ENCODE results near the gene TMEM131. TPM values are rescaled to one million over a fixed set of nuclear protein-coding genes. Genes with fewer than 3 reads are reported as not detected.

The TMEM131 gene
- total RNA-seq, 5 donors from 2014 or later (not counting 1 experiment from before 2014, with no cell fraction given): 39.3 to 43.9 (median 41.1) TPM

- no CpG with 5 or more reads among the region's 2 CpGs for WGBS (ENCODE audit: insufficient coverage)
- H3K27ac Mint-ChIP-seq: no peak overlapping the region
- Histone ChIP-seq H3K27me3 (replicated peaks in 1 of 2; ENCODE audit: control insufficient read depth in 2 of 2, extremely low read depth in 1 of 2, insufficient read depth in 2 of 2, low read length in 1 of 2) (no peaks in the 10 kb centered on the region), H3K27ac (ENCODE audit: low read length) (no peak overlapping the region), H3K4me3 (ENCODE audit: control insufficient read depth in 1 of 2, extremely low read depth in 1 of 2, low read length in 1 of 2) (no peak overlapping the region), H3K36me3 (ENCODE audit: control insufficient read depth in 2 of 2, extremely low read depth in 1 of 2, insufficient read depth in 1 of 2, low read length in 1 of 2) (no peaks in the 10 kb centered on the region), H3K4me1 (ENCODE audit: control insufficient read depth in 1 of 2, extremely low read depth in 1 of 2, insufficient read depth in 2 of 2, low read length in 2 of 2) (peaks cover 0 to 3% of the 10 kb centered on the region in 2 experiments), H3K9me3 (no peaks in the 10 kb centered on the region)
- DNase-seq (no peak), ATAC-seq (replicated peaks in 1 of 4) (no peak)
- peaks cover 77 to 84% (median 78%) of the 10 kb centered on the region in 3 donors for H3K4me1 Mint-ChIP-seq
- peaks cover 15% of the 10 kb centered on the region for H3K36me3 Mint-ChIP-seq
- ChIA-PET POLR2A (no interaction called here), CTCF (no interaction called here)
- no peak overlapping the region for H3K4me3 Mint-ChIP-seq
- peaks cover 3 to 5% (median 4%) of the 10 kb centered on the region in 3 donors for H3K9me3 Mint-ChIP-seq
- H3K27me3 Mint-ChIP-seq: no peaks in the 10 kb centered on the region
Measured at GRCh38 chr2:97936881-97937280, 58.9 kb downstream of the TMEM131 start.

- ATAC-seq (replicated peaks in 1 of 4) (no peak), DNase-seq (no peak)
- Histone ChIP-seq H3K4me1 (ENCODE audit: control insufficient read depth in 1 of 2, extremely low read depth in 1 of 2, insufficient read depth in 2 of 2, low read length in 2 of 2) (peaks cover 0 to 3% of the 10 kb centered on the region in 2 experiments), H3K4me3 (ENCODE audit: control insufficient read depth in 1 of 2, extremely low read depth in 1 of 2, low read length in 1 of 2) (no peak overlapping the region), H3K9me3 (no peaks in the 10 kb centered on the region), H3K36me3 (ENCODE audit: control insufficient read depth in 2 of 2, extremely low read depth in 1 of 2, insufficient read depth in 1 of 2, low read length in 1 of 2) (no peaks in the 10 kb centered on the region), H3K27ac (ENCODE audit: low read length) (no peak overlapping the region), H3K27me3 (replicated peaks in 1 of 2; ENCODE audit: control insufficient read depth in 2 of 2, extremely low read depth in 1 of 2, insufficient read depth in 2 of 2, low read length in 1 of 2) (no peaks in the 10 kb centered on the region)
- Mint-ChIP-seq H3K27ac (no peak overlapping the region), H3K27me3 (no peaks in the 10 kb centered on the region), H3K4me1 (peaks cover 81 to 85% (median 82%) of the 10 kb centered on the region in 3 donors), H3K4me3 (peak overlapping the region in 1 of 3 donors; percentile 10), H3K36me3 (peaks cover 11% of the 10 kb centered on the region), H3K9me3 (peaks cover 0 to 5% (median 4%) of the 10 kb centered on the region in 3 donors)
- no CpG with 5 or more reads among the region's 5 CpGs for WGBS (ENCODE audit: insufficient coverage)
- ChIA-PET CTCF (no interaction called here), POLR2A (no interaction called here)
Measured at GRCh38 chr2:97936199-97936598, 59.5 kb downstream of the TMEM131 start.

- DNase-seq: no peak
- Mint-ChIP-seq H3K27ac (no peak overlapping the region), H3K9me3 (peaks cover 0 to 5% (median 4%) of the 10 kb centered on the region in 3 donors), H3K4me3 (peak overlapping the region in 1 of 3 donors; percentile 10), H3K36me3 (peaks cover 11% of the 10 kb centered on the region), H3K4me1 (peaks cover 85 to 88% (median 85%) of the 10 kb centered on the region in 3 donors), H3K27me3 (no peaks in the 10 kb centered on the region)
- 20% methylated on average over 2 of the region's 2 CpGs for WGBS (ENCODE audit: insufficient coverage)
- ATAC-seq (replicated peaks in 1 of 4): no peak
- Histone ChIP-seq H3K36me3 (ENCODE audit: control insufficient read depth in 2 of 2, extremely low read depth in 1 of 2, insufficient read depth in 1 of 2, low read length in 1 of 2) (no peaks in the 10 kb centered on the region), H3K9me3 (no peaks in the 10 kb centered on the region), H3K4me3 (ENCODE audit: control insufficient read depth in 1 of 2, extremely low read depth in 1 of 2, low read length in 1 of 2) (no peak overlapping the region), H3K27ac (ENCODE audit: low read length) (no peak overlapping the region), H3K4me1 (ENCODE audit: control insufficient read depth in 1 of 2, extremely low read depth in 1 of 2, insufficient read depth in 2 of 2, low read length in 2 of 2) (peaks cover 0 to 3% of the 10 kb centered on the region in 2 experiments), H3K27me3 (replicated peaks in 1 of 2; ENCODE audit: control insufficient read depth in 2 of 2, extremely low read depth in 1 of 2, insufficient read depth in 2 of 2, low read length in 1 of 2) (no peaks in the 10 kb centered on the region)
- CTCF ChIA-PET: no interaction called here
- POLR2A ChIA-PET: no interaction called here
Measured at GRCh38 chr2:97935719-97936161, 60.0 kb downstream of the TMEM131 start.

- Mint-ChIP-seq H3K27me3 (no peaks in the 10 kb centered on the region), H3K27ac (no peak overlapping the region), H3K4me1 (peaks cover 76 to 85% (median 83%) of the 10 kb centered on the region in 3 donors), H3K36me3 (peaks cover 20% of the 10 kb centered on the region), H3K4me3 (no peak overlapping the region), H3K9me3 (peaks cover 0 to 5% (median 4%) of the 10 kb centered on the region in 3 donors)
- H3K9me3 ChIP-seq: no peaks in the 10 kb centered on the region
- H3K4me1 ChIP-seq (ENCODE audit: control insufficient read depth in 1 of 2, extremely low read depth in 1 of 2, insufficient read depth in 2 of 2, low read length in 2 of 2): peaks cover 0 to 3% of the 10 kb centered on the region in 2 experiments
- ATAC-seq (replicated peaks in 1 of 4) (no peak), DNase-seq (no peak)
- no peaks in the 10 kb centered on the region for H3K36me3 ChIP-seq (ENCODE audit: control insufficient read depth in 2 of 2, extremely low read depth in 1 of 2, insufficient read depth in 1 of 2, low read length in 1 of 2)
- no peaks in the 10 kb centered on the region for H3K27me3 ChIP-seq (replicated peaks in 1 of 2; ENCODE audit: control insufficient read depth in 2 of 2, extremely low read depth in 1 of 2, insufficient read depth in 2 of 2, low read length in 1 of 2)
- ChIA-PET CTCF (no interaction called here), POLR2A (no interaction called here)
- 100% methylated on average over 1 of the region's 4 CpGs for WGBS (ENCODE audit: insufficient coverage)
- H3K4me3 ChIP-seq (ENCODE audit: control insufficient read depth in 1 of 2, extremely low read depth in 1 of 2, low read length in 1 of 2): no peak overlapping the region
- no peak overlapping the region for H3K27ac ChIP-seq (ENCODE audit: low read length)
Measured at GRCh38 chr2:97932975-97933662, 62.6 kb downstream of the TMEM131 start.

GRCh38 chr2:97931858-97932225 lies 63.9 kb downstream of the TMEM131 start:
- H3K27ac Mint-ChIP-seq: no peak overlapping the region
- H3K4me3 Mint-ChIP-seq: no peak overlapping the region
- Histone ChIP-seq H3K27me3 (replicated peaks in 1 of 2; ENCODE audit: control insufficient read depth in 2 of 2, extremely low read depth in 1 of 2, insufficient read depth in 2 of 2, low read length in 1 of 2) (no peaks in the 10 kb centered on the region), H3K4me3 (ENCODE audit: control insufficient read depth in 1 of 2, extremely low read depth in 1 of 2, low read length in 1 of 2) (no peak overlapping the region), H3K36me3 (ENCODE audit: control insufficient read depth in 2 of 2, extremely low read depth in 1 of 2, insufficient read depth in 1 of 2, low read length in 1 of 2) (no peaks in the 10 kb centered on the region), H3K27ac (ENCODE audit: low read length) (no peak overlapping the region), H3K9me3 (no peaks in the 10 kb centered on the region), H3K4me1 (ENCODE audit: control insufficient read depth in 1 of 2, extremely low read depth in 1 of 2, insufficient read depth in 2 of 2, low read length in 2 of 2) (peaks cover 0 to 3% of the 10 kb centered on the region in 2 experiments)
- H3K36me3 Mint-ChIP-seq: peaks cover 25% of the 10 kb centered on the region
- H3K9me3 Mint-ChIP-seq: peaks cover 0 to 5% (median 4%) of the 10 kb centered on the region in 3 donors
- DNase-seq (no peak), ATAC-seq (replicated peaks in 1 of 4) (no peak)
- H3K27me3 Mint-ChIP-seq: no peaks in the 10 kb centered on the region
- CTCF ChIA-PET: no interaction called here
- peaks cover 72 to 77% (median 77%) of the 10 kb centered on the region in 3 donors for H3K4me1 Mint-ChIP-seq
- POLR2A ChIA-PET: interaction anchor here (0.6 kb wide), 3 partner anchors 32 to 1674 kb away, joined by 3 read pairs; no protein-coding TSS in a partner anchor

GRCh38 chr2:97931118-97931857 lies 64.5 kb downstream of the TMEM131 start:
- POLR2A ChIA-PET: interaction anchor here (0.6 kb wide), 3 partner anchors 31 to 1674 kb away, joined by 3 read pairs; no protein-coding TSS in a partner anchor

More at GRCh38 chr2:97931118-97931857, 64.5 kb downstream of the TMEM131 start:
- H3K9me3 ChIP-seq: no peaks in the 10 kb centered on the region
- no peak for DNase-seq
- H3K27ac ChIP-seq (ENCODE audit: low read length): no peak overlapping the region
- Mint-ChIP-seq H3K27ac (no peak overlapping the region), H3K4me1 (peaks cover 68 to 71% (median 71%) of the 10 kb centered on the region in 3 donors), H3K4me3 (no peak overlapping the region), H3K27me3 (no peaks in the 10 kb centered on the region), H3K36me3 (peaks cover 30% of the 10 kb centered on the region), H3K9me3 (peaks cover 0 to 5% (median 4%) of the 10 kb centered on the region in 3 donors)
- CTCF ChIA-PET: interaction anchor here (0.5 to 0.6 kb wide), 2 partner anchors 1890 to 1936 kb away, joined by 3 read pairs; no protein-coding TSS in a partner anchor
- 63% methylated on average over 1 of the region's 3 CpGs for WGBS (ENCODE audit: insufficient coverage)
- ATAC-seq (replicated peaks in 1 of 4): no peak
- peaks cover 0 to 3% of the 10 kb centered on the region in 2 experiments for H3K4me1 ChIP-seq (ENCODE audit: control insufficient read depth in 1 of 2, extremely low read depth in 1 of 2, insufficient read depth in 2 of 2, low read length in 2 of 2)
- H3K27me3 ChIP-seq (replicated peaks in 1 of 2; ENCODE audit: control insufficient read depth in 2 of 2, extremely low read depth in 1 of 2, insufficient read depth in 2 of 2, low read length in 1 of 2): no peaks in the 10 kb centered on the region
- H3K36me3 ChIP-seq (ENCODE audit: control insufficient read depth in 2 of 2, extremely low read depth in 1 of 2, insufficient read depth in 1 of 2, low read length in 1 of 2): peaks cover 0 to 3% of the 10 kb centered on the region in 2 donors
- no peak overlapping the region for H3K4me3 ChIP-seq (ENCODE audit: control insufficient read depth in 1 of 2, extremely low read depth in 1 of 2, low read length in 1 of 2)
